Cardiac septum (tissue), 1 donor: Measurements from ENCODE around the gene KIFAP3. TPM values are rescaled to one million over a fixed set of nuclear protein-coding genes. Genes with fewer than 3 reads are reported as not detected.
"Not testable (repeated sequence)": the region's sequence is repeated elsewhere in the genome, so short reads cannot be mapped to it uniquely, and the experiment has no call there.

Source experiments
- DNase-seq: peaks from one replicate; pipeline ENCODE4 v3.0.0-alpha.2; 2020; ENCODE audit warnings: low spot score
- intact Hi-C: fragments of 100-400 bp; cut with DNase I; formaldehyde crosslinking; loops from one replicate; pipeline ENCODE4 v1.14.0; 2022
- total RNA-seq: library from RNA; stranded (reverse); fragmentation: NEBNext Ultra II Directional; extraction: Animal tissue kit (Norgen Biotek cat#: 25700); gene quantifications from one replicate; pipeline ENCODE4 v1.2.1, GENCODE V29; 2021
- donor health status: DM: no; HTN: no; CAD: no.

The KIFAP3 gene
- total RNA-seq, 1 donor from 2014 or later, result 81.0 TPM

DNA sequence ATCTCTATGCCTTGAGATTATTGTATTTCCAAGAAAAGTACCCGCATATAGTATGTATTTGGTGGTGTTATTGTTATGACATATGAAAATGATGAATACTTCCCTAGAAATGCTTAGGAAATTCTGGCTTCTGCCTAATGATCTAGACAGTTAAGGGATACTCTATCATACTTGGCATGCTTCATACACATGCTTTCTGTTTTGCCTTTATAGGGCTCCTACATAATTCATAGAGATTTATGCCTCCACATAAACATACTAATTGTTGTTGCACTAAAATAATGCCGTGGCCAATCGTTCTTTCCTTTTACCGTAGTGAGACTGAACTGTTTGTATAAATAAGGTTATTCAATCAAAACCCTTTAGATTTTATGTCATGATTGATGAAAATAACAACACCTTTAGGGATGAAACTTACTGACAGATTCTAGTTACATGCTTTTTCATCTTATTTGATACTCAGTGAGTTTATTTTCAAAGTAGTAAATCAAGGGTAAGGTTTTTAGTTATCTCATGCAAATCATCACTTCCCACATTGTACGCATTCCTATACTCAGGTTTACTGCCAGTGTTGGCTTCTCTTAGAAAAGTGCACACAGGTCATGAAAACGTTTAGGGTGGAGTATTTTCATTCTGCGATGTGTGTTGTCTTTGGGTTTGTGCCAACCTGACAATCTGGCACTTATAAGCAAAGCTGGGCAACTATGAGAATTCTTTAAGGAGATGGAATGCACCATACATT lies 140.3 kb downstream of the KIFAP3 start:
- no peak for DNase-seq
- intact Hi-C loops, result loop anchor here (5.0 to 10.0 kb wide), 4 partner anchors 201 to 993 kb away; partner anchors contain the start of gene GORAB

DNA sequence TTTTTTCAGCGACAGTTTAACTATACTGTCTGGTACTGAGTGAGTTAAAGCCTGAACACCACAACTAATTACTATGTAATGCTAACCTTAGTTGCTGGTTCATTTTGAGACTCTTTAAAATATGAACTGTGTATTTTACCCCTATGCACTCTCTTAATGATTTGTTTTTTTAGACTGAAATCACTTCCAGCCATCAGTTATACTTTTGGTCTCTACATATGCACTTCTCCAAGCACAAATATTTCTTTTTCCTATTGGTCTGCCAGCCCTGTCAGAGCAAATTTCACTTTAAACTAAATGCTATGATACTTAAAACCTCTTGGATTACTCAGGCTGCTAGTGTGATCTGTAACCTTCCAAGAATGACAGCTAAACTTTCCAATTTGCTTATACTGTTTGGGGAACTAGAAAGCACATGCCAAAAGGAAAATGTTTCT lies 142.7 kb downstream of the KIFAP3 start:
- no peak for DNase-seq
- intact Hi-C loops, result loop anchor here (5.0 to 10.0 kb wide), 4 partner anchors 203 to 995 kb away; partner anchors contain the start of gene GORAB

GRCh38 chr1:169929210-169929526 lies 145.3 kb downstream of the KIFAP3 start:
- intact Hi-C loops, result loop anchor here (10.0 kb wide), 2 partner anchors 736 to 836 kb away; partner anchors contain the start of gene PRRX1
- no peak for DNase-seq

DNA sequence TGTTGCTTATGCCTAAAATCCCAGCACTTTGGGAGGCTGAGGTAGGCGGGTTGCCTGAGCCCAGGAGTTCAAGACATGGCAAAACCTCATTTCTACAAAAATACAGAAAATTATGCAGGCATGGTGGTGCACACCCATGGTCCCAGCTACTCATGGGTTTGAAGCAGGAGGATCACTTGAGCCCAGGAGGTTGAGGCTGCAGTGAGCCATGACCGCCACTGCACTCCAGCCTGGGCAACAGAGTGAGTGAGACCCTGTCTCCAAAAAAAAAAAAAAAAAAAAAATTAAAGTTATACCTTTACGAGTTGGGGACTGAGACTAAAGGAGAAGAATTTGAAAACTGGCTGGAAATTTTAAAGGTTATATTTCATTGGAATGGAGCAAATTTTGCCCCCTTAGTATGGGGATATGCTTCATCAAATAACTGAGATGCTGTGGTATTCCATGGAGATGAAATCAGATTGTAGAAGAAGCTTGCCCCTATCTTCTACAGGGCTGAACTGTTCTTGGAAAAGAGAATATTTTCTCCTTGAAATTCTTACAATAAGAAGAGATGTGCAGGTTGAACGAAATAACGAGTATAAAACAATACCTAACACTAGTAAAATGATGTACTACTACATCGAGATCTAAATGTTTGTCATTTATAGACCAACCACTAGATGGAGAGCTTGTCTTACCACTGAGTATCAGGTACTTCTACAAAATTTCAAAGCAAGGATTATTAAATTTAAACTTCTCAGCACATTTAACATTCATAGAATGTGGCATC lies 145.9 kb downstream of the KIFAP3 start:
- DNase-seq, result no peak
- intact Hi-C loops, result loop anchor here (10.0 kb wide), 2 partner anchors 736 to 836 kb away; partner anchors contain the start of gene PRRX1

GRCh38 chr1:169925505-169926482 lies 148.7 kb downstream of the KIFAP3 start:
- intact Hi-C loops, result loop anchor here (10.0 kb wide), 2 partner anchors 739 to 839 kb away; partner anchors contain the start of gene PRRX1

GRCh38 chr1:169924829-169925228 lies 149.7 kb downstream of the KIFAP3 start:
- DNase-seq, result no peak
- intact Hi-C loops, result loop anchor here (10.0 kb wide), 2 partner anchors 740 to 840 kb away; partner anchors contain the start of gene PRRX1

More at GRCh38 chr1:169925505-169926482, 148.7 kb downstream of the KIFAP3 start:
- DNase-seq, result no peak

DNA sequence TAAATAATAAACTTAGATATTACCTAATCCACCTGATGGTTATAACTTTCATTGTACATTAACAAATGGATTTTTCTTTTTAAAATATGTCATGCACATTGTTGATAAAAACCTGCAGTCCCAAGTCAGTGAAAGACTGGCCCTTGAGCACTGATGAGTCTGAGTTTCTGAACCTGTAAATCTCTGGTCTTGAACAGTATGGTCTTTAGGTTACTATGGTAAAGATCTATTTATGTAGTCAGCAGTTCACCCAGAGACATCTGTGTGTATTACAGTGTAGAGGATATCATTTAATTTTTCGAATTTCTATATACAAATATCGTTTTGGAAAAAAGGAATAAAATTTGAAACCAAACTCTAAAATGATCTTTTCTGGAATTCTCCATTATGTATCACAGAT lies 150.4 kb downstream of the KIFAP3 start:
- intact Hi-C loops, result loop anchor here (10.0 kb wide), 2 partner anchors 741 to 841 kb away; partner anchors contain the start of gene PRRX1
- DNase-seq, result no peak

GRCh38 chr1:169921080-169921479 lies 153.4 kb downstream of the KIFAP3 start:
- intact Hi-C loops, result loop anchor here (10.0 kb wide), 2 partner anchors 744 to 844 kb away; partner anchors contain the start of gene PRRX1
- DNase-seq, result no peak

GRCh38 chr1:169918927-169919326 lies 155.6 kb downstream of the KIFAP3 start:
- no peak for DNase-seq
- intact Hi-C loops, result no loop called here

DNA sequence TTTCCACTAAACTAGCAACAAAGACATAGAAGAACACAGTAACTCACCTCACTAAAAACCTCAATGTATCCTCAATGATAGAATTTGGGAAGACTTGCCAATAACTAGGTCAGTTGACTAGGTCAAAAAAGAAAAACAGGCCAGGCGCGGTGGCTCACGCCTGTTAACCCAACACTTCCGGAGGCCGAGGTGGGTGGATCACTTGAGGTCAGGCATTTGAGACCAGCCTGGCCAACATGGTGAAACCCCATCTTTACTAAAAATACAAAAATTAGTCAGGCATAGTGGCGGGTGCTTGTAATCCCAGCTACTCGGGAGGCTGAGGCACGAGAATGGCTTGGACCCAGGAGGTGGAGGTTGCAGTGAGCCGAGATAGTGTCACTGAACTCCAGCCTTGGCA lies 156.3 kb downstream of the KIFAP3 start:
- intact Hi-C loops, DNase-seq: not testable (repeated sequence)

DNA sequence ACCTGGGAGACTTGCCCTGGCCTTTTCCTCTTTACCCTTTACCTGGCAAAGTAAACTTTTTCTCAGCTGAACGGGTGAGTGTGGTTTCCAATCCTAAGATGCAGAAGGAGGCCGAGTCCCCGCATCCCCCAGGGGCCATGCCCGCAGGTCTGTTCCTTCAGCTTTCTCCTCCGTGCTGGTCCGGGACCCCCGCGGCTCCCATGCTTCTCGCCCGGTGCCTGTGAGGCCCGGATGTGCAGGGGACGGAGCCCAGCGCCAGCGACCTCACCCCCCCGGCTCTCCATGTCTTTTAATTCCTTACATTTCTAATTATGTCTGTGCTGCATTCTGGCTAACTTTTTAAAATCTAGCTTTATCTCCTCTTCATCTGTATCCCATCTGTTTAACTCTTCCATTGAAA lies 159.3 kb downstream of the KIFAP3 start:
- no peak for DNase-seq
- intact Hi-C loops, result no loop called here

DNA sequence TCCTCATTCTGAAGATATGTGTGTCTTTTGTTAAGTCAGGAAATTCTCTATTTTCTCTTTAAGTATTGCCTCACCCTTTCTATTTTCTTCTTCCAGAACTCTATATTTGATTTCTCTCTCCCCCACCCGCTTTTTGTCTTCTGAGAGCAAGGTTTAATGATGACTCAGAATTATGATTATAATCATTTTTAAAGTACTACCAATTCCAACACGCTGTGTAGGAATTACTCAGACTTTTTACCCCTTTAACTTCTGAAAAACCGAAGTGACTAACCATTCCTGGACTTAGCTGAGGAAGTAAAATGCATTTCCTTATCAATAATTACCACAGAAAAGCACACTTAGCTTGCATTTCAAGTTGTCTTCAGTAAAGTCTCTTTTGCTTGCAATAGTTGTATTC lies 160.0 kb downstream of the KIFAP3 start:
- DNase-seq, result no peak
- intact Hi-C loops, result no loop called here

DNA sequence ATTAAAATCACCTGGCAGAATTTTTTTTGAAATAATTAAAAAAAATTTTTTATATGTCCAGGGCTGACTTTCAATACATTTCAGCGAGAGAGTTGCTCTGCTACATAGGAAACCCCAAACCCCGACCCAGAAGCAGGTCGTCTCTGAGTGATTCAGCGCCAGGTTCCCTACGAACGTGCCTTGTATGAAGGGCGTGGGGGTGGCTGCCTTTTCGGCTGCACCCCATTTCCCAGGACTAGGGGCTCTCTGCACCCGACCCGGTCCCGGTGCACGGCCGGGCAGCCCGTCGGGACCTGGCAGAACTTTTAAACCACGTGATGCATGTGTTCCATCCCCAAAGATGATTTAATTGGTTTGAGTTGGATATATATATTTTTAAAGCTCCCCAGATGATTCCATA lies 165.0 kb downstream of the KIFAP3 start:
- intact Hi-C loops, result no loop called here
- DNase-seq, result no peak

GRCh38 chr1:169906938-169907337 lies 167.6 kb downstream of the KIFAP3 start:
- DNase-seq, result no peak
- intact Hi-C loops, result no loop called here

DNA sequence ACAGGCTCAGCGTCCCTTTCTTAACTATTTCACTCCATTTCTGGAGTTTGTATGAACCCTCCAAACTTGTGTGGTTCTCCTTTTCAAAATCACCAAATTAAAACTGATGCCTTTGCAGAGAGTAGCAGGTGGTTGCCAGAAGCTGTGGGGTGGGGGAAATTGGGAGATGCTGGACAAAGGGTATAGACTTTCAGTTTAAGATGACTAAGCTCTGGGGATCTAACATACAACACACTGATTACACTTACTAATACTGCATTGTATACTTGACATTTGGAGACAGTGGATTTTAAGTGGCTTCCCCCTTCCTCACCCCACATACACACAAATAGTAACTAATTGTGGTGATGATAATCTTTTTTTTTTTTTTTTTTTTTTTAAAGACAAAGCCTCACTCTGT lies 169.7 kb downstream of the KIFAP3 start:
- intact Hi-C loops, result no loop called here
- DNase-seq, result no peak

DNA sequence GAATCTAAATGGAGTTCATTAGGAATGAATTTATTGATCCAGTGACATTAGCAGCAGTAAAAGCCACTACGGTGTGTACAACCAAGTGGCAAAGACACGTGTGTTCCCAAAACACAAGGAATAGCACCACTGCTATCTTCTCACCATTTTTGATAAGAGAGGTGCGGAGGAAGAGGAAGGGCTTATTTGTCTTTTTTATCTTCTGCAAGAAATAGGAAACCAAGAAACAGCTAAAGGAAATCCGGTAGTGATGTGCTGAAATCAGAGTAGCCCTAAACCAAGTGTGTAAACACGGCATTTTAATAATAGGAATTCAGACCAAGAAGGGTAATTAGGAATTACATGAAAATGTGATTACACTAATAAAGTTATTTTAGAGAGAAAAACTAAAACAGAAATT lies 171.7 kb downstream of the KIFAP3 start:
- no peak for DNase-seq
- intact Hi-C loops, result no loop called here

GRCh38 chr1:169901115-169901514 lies 173.4 kb downstream of the KIFAP3 start:
- intact Hi-C loops, result no loop called here
- no peak for DNase-seq

DNA sequence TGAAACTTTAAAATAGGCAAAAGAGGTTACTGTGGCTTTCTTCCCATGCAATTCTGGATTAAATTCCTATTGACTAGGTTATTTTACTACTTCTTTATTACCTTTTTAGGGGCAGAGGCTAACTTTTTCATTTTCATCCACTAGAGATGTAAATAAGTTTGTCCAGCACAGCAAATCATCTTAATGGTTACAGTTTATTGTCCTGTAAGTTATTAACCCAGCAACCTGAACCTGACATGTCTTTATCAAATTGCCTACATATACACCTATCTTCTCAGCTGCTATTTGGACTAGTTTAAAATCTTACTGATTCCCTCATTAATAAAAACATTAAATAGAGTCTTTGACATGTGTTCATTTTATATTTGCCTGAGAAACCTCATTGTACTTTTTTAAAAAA lies 173.9 kb downstream of the KIFAP3 start:
- intact Hi-C loops, result no loop called here
- no peak for DNase-seq

DNA sequence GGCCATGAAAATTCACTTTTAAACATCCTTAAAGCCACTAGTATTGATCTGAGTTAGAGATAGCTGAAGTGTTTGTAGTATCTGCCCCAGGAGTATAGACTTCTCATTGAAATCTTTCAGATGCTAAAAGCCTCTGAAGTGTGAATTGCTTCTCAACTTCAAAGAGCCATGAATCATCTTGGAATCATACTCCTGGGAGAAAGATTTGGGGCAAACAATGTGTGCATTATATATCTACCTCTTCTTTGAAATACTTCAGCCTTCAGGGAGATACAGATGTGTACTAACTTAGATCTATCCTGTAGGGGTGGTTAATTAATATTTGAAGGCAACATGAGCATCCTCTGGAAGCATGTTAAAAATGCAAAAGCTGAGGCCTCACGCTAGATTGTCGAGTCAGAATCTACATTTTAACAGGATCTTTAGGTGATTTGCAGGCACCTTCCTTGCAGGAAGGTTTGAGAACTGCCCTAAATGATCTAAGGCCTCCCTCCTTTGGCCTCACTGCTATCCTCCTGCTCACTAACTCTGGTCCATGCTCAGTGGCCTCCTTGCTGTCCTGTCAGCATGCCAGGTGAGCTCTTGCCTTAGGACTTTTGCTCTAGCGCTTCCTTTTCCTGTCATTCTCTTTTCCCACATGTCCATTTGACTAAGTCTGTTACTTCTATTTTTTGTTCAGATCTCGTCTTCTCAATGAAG lies 174.8 kb downstream of the KIFAP3 start:
- intact Hi-C loops, result no loop called here
- DNase-seq, result no peak
